Activated CD4-positive, alpha-beta T cell treated with anti-CD3 and anti-CD28 coated beads, Interleukin-2, amount 50 U/mL, for 48 hours (primary cell): ENCODE measurements around the gene PRELID3B.
A peak's percentile ranks its signal among the peaks of the same experiment; 100 is the strongest.
"Not testable (repeated sequence)": the region's sequence is repeated elsewhere in the genome, so short reads cannot be mapped to it uniquely, and the experiment has no call there.

Experiments
- DNase-seq, 2 experiments: peaks; one replicate each; pipeline ENCODE4 v3.0.0-alpha.2; 2020

Gene PRELID3B

GRCh38 chr20:59025086-59025485, 17.5 kb downstream of the PRELID3B start:
- no peak for DNase-seq

- DNase-seq = peak in 1 of 2 experiments; percentile 2
Observed at GRCh38 chr20:59024111-59024530, 18.5 kb downstream of the PRELID3B start.

DNA sequence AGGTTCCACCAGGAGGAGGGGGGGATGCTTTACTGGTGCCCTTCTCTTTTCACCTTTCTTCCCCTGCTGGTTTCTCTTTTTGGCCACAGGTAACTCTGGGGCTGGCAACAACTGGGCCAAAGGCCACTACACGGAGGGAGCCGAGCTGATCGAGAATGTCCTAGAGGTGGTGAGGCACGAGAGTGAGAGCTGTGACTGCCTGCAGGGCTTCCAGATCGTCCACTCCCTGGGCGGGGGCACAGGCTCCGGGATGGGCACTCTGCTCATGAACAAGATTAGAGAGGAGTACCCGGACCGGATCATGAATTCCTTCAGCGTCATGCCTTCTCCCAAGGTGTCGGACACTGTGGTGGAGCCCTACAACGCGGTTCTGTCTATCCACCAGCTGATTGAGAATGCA, 19.0 kb downstream of the PRELID3B start:
- peak in 1 of 2 experiments; percentile 2 for DNase-seq

DNA sequence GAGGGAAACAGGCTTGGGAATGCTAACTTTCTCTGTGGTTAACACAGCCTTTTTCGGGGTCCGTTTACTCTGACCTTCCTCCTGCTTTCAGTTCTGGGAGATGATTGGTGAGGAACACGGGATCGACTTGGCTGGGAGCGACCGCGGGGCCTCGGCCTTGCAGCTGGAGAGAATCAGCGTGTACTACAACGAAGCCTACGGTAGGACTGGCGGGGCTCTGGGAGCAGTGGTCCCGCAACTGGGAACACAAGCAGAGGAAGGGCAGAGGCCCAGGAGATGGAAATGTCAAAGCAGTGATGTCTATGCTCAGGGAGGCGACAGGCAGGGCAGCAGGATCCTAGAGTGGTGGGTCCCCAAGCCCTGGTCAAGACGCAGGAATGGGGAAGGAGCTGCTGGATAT, 19.8 kb downstream of the PRELID3B start:
- DNase-seq = peak in 1 of 2 experiments; percentile 1

- peak in 1 of 2 experiments; percentile 1 for DNase-seq
Observed at GRCh38 chr20:59020938-59021551, 21.5 kb downstream of the PRELID3B start.

DNA sequence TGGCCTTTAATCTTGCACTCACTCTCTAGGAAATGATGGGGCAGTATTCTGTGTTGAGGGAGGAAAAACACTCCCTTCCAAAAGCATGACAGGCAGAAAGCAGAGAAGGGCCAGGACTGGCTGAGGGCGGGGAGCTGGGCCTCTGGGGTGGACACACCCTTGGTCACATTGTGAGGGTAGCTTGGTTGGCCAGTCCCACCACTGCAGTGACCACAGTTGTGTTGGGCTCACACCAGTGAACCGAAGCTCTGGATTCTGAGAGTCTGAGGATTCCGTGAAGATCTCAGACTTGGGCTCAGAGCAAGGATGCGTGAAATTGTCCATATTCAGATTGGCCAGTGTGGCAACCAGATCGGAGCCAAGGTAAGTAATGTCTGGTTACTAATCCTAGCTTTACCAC, 23.4 kb downstream of the PRELID3B start, which contains the start of gene TUBB1:
TUBB1 (plus strand) TSS at position 213 of the 400 bp plus-strand sequence; CDS start at position 307, 94 bp downstream.
- DNase-seq = peak in 1 of 2 experiments; percentile 1

GRCh38 chr20:59018817-59019216, 23.8 kb downstream of the PRELID3B start:
- peak in 1 of 2 experiments; percentile 2 for DNase-seq

GRCh38 chr20:59017493-59018231, 24.9 kb downstream of the PRELID3B start:
- peak in 1 of 2 experiments; percentile 2 for DNase-seq

GRCh38 chr20:59016795-59017492, 25.6 kb downstream of the PRELID3B start:
- DNase-seq = peak in 1 of 2 experiments; percentile 17

DNA sequence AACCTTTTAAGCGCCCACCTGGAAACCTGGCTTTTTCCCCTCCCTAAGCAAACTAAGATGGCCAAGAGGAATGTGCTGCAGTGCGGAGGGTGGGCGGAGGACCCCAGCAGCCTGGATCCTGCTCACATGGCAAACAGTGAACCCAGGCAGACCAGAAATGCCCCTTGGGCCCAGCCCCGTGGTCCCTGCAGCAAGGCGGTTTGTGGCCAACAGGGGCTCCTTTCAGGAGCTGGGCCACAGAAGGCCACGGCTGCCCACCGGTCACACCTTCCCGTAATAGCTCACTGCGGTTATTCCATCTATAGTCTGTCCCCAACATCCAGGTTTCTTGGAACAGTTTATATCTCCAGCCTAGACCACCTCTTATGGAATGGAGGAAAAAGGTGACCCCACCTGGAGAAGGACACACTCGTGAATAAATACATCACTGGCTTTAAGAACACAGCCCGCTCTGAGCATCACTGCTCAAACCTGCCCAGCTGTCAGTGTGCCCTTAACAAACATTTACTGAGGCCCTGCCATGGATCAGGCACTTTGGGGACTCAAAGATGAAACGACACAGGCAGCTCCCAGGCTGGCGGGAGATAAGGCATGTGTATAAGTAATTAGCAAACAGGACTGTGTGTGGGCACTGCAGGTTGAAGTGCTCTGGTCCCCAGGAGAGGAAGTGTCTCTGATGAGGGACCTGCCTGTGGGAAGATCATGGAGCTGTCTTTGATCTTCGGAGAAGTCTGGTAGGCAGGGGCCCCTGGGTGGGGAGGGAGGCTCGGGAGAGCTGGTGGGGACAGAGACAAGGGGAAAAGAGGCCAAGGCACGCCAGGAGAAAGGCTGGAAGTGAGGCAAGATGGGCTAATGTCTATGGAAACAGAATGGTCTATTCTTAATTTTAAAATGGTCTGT, 26.5 kb downstream of the PRELID3B start:
- peak in 1 of 2 experiments; percentile 2 for DNase-seq

DNA sequence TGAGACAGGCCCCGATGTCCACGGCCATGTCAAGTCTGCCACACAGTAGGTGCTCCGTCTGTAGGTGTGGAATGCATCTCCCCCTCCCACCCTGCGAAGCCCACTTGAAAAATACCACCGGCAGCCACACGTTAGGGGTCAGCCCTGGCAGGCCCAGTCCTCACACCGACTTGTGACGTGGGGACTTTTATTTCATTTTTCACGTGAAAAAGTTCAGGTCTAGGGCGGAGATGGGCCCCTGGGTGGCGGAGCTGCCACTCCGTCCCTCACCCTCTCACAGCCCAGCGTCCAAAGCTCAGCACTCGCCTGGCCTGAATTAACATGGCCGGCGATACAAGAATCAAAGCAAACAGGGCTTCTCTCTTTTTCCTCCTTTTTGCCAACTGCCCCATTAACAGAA, 27.2 kb downstream of the PRELID3B start:
- DNase-seq = no peak

- no peak for DNase-seq
Observed at GRCh38 chr20:59014680-59015389, 27.8 kb downstream of the PRELID3B start.

- peak in 1 of 2 experiments; percentile 6 for DNase-seq
Observed at GRCh38 chr20:59013959-59014608, 28.5 kb downstream of the PRELID3B start.

DNA sequence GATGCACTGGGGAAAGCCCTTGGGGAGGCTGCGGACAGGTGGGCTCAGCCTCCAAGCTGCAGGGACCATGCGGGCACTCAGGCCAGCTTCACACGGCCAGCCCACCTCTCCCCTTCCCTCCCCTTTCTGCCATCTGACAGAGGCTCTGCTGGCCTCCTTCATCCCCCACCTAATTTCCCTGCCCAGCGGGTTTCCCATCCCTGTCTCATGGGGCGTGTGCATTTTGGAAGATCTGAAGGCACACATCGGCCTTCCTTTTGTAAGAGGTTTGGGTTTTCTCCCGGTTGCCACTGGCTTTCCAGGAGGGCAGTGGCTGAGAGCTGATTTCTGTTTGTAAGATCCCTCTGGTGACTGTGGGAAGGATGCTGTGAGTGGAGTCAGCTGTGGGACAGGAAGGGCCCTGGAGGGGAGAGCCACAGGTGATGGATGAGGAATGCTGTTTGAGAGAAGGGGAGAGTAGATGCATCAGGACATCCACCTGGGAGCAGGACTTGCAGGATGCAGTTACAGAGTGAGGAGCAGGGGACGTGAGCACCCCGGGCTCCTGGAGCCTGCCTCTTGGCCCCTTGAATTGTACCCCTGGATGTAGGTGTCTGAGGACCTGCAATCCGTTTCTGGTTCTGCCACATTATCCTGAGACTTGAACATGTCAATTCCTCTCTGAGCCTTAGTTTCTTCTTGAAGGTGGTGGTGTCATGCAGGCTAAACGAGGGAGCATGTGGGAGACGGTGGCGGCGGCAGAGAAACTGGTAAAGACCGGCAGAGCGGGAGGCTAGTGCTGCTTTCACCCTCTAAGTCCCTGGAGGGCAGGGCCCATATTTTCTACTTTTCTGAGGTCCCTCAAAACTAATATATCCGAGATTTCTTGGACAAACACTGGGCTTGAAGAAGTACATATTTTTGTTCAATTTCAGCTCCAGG, 29.3 kb downstream of the PRELID3B start:
- no peak for DNase-seq

- DNase-seq = not testable (repeated sequence)
Observed at GRCh38 chr20:59011874-59012157, 30.8 kb downstream of the PRELID3B start.

GRCh38 chr20:59010995-59011873, 31.4 kb downstream of the PRELID3B start:
- DNase-seq = no peak

DNA sequence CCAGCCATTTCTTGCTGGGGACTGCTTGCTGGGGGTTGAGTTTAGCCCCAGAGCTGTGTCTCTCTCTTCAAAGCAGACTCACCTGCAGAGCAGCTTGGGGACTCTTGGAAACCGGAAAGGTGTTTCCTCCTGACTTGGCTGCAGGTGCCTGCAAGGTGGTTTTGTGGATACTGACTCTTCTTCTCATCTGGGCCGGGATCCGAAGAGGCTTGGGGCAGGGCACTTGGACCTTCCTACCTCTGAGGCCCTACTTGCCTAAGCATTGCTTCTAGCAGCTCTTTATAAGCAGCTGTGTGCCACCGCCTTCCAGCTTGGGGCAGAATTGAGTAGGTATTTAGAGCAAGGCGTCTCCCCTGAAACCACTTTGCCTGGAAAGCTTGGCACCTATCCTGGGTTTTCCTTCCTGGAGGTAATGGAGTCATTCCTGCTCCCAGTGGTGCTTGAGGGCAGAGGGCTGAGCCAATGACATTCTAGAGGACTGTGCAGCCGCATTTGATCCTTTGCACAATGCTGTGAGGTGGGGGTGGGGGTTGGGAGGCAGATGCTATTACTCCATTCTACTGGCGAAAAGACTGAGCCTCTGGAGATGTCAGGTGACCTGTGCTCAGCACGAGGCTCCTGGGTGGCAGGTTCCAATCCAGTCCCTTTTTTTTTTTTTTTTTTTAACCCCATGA, 32.1 kb downstream of the PRELID3B start:
- DNase-seq = no peak

DNA sequence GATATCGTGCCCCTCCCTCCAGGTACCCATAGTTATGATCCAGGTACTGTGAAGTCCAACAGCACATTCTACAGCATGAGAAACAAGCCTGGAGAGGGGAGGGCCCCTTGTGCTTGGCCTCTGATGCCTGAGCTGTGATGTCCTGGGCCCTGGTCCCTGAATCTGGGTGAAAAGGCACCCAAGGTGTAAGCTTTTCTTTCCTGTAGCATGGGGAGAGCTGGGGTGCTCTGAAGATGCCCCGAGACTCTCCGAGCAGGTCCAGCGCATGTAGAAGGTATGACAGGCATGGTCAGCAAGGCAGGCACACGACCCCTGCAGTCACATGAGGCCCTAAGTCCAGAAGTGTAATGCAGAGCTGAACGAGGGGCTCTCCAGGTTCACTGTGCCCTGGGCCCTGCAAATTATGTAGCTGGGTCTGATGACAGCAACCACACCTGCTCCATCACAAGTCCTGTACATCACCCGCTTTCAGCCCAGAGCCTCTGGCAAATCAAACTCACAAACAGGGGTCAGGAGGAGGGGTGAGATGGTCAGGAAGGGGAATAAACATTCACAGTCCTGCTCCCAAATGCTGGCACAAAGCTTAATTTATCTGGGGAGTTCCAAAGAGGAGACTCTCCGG, 33.8 kb downstream of the PRELID3B start:
- DNase-seq = no peak
